Measurements from ENCODE around the gene ATF2. TPM values are rescaled to one million over a fixed set of nuclear protein-coding genes. Genes with fewer than 3 reads are reported as not detected.

Gene ATF2
- 31.6 and 54.2 TPM in 2 replicates for total RNA-seq

GRCh38 chr2:175167792-175168563 lies at the start of gene ATF2:
Gene ATF2 (minus strand): TSS chr2:175168203. CDS start chr2:175136443, 31,760 bp downstream.
- DNase-seq (ENCODE audit: low read depth, low spot score): peak; percentile 99

DNA sequence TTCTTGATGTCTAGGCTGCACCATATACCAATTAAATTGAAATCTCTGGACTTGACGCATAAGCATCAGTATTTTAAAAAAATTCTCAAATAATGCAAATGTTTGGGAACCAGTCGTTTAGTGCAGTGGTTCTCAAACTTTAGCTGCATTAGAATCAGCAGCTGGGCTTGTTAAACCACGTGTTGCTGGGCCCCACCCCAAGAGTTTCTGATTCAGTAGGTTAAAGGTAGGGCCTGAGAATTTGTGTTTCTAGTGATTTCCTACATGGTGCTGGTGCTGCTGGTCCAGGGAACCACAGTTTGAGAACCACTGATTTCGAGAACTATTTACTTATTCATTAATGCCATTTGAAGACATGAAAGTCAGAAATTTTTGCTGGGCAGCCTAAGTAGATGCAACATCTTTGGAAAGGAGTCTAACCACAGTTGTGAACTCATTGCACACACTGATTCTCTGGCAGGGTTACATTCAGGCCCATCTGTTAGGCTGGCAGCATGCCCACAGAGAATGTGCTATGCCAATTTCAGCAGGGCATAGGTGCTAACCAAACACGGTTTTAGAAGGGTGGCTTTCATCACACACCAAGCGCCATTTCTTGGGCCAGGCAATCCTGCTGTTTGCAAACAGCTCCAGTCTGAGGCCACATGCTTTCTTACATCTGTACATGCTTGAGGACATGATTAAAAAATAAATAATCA lies 39.9 kb upstream of the ATF2 start:
- no peak for DNase-seq (ENCODE audit: low read depth, low spot score)

- DNase-seq (ENCODE audit: low read depth, low spot score): no peak
Observed at GRCh38 chr2:175206866-175207265, 38.9 kb upstream of the ATF2 start.

DNA sequence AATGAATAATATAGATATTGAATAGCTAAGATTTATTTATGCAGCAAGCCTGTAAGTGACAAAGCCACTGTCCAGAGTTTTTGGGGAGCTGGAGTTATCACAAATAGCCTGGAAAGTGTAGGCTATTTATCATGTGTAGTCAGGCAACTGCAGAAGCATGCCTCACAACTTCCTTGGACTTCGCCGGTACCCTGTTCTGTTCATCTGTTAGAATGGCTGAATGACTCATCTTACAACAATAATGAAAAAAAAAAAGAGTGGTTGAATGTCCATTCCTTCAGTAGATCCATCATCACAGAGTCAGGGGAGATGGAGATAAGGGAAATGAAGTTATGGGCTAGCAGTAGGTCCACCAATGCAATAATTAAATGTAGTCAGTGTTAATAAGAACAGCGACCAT lies 37.5 kb upstream of the ATF2 start:
- no peak for DNase-seq (ENCODE audit: low read depth, low spot score)

DNA sequence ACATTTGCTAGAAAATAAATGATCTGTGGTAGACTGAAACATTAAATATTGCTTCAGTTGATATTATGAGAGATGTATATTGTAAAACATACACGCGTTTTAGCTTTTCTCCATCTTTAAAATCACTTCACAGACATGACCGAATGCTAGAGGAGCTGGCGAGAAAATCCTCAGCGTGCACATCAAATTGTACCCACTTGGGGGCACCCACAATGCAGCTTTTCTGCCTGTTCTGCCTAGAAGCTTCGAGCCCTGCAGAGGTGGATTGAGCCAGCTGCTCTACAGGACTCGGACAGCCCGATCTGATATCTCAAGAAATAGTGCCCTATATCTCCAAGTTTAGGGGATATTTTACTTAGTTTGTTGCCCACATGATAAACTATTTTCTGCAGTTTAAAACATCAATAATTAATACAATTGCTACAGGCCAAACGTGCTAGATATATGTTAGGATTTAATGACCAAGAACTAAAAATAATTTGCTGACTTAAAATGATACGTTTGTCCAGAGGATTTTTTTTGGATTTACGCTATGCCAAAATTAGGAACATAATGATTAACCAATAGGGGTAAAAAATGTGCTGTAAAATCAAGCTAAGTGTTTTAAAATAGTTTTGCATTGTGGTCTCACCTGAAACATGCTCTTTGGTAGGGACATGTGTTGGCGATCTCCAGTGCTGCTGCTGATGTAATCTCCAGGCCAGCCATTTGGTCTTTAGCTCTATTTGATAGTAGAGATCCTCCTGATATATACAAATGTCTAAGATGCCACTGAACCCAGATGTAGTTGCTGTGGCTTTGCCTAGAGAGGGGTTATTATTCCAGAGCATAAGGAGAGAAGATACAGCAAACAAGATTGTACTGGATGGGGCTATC lies 35.9 kb upstream of the ATF2 start:
- no peak for DNase-seq (ENCODE audit: low read depth, low spot score)

GRCh38 chr2:175195012-175195411 lies 27.0 kb upstream of the ATF2 start:
- no peak for DNase-seq (ENCODE audit: low read depth, low spot score)

GRCh38 chr2:175188761-175189160 lies 20.8 kb upstream of the ATF2 start:
- DNase-seq (ENCODE audit: low read depth, low spot score): no peak

- no peak for DNase-seq (ENCODE audit: low read depth, low spot score)
Observed at GRCh38 chr2:175187378-175187777, 19.4 kb upstream of the ATF2 start.

DNA sequence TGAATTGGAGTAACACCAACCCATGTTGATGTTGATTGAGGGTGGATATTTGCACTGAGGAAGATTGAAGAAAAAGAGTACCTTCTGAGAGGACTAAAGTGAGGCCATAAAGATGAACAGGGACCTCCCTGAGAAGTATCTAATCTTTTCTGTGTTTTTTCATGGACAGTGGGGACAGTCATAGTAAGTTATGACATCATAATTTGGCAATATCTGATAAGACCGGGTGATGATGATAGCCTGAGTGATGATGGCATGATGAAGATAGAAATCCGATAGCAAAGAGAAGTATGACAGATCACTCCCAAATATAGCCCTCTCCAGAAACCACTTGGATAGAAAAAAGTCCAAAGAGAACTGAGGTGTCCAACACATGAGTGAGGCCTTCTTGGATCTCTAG lies 15.7 kb upstream of the ATF2 start:
- DNase-seq (ENCODE audit: low read depth, low spot score): no peak

GRCh38 chr2:175181877-175182308 lies 13.9 kb upstream of the ATF2 start:
- no peak for DNase-seq (ENCODE audit: low read depth, low spot score)

- DNase-seq (ENCODE audit: low read depth, low spot score): peak; percentile 22
Observed at GRCh38 chr2:175181104-175181876, 13.3 kb upstream of the ATF2 start, which contains the start of gene ATP5MC3. Gene ATP5MC3 (minus strand): TSS chr2:175181710. CDS start chr2:175181393, 317 bp downstream.

- no peak for DNase-seq (ENCODE audit: low read depth, low spot score)
Observed at GRCh38 chr2:175180701-175181103, 12.7 kb upstream of the ATF2 start.

DNA sequence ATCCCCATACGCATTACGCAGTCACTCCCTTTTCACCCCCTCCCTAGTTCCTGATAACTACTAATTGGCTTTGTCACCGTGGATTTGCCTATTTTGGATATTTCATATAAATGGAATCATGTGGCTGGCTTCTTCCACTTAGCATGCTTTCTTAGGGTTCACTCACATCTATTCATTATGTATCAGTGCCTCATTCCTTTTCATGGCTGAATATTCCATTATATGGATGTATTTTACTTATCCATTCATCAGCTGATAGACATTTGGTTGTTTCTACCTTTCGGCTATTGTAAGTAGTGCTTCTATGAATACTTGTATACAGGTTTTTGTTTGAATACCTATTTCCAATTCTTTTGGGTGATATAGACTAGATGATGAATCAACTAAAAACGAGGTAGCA lies 8.6 kb upstream of the ATF2 start:
- no peak for DNase-seq (ENCODE audit: low read depth, low spot score)

GRCh38 chr2:175175896-175176295 lies 7.9 kb upstream of the ATF2 start:
- no peak for DNase-seq (ENCODE audit: low read depth, low spot score)

- DNase-seq (ENCODE audit: low read depth, low spot score): no peak
Observed at GRCh38 chr2:175175320-175175719, 7.3 kb upstream of the ATF2 start.

DNA sequence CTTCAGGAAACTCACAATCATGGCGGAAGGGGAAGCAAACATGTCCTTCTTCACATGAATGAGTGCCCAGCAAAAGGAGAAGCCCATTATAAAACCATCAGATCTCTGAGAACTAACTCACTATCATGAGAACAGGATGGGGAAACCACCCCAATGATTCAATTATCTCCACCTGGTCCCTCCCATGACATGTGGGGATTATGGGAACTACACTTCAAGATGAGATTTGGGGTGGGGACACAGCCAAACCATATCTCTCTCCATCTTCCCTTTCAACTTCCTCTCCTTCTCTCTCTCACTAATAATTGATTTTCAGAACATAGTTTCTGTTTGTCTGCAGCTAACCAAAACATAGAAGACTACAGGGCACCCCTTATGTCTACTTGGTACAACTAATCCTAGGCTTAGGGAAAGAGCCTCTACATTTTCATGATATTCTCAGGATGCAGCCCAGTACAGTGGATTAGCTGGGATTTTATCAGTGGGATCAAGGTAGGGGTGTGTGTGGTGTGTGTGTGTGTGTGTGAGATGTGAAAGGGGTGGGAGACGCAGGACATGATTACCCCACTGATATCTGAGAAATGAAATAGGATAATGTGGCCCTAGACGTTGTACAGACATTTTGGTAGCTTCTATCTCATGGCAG lies 2.8 kb upstream of the ATF2 start:
- DNase-seq (ENCODE audit: low read depth, low spot score): no peak

GRCh38 chr2:175169191-175169590 lies 1.2 kb upstream of the ATF2 start:
- DNase-seq (ENCODE audit: low read depth, low spot score): no peak

DNA sequence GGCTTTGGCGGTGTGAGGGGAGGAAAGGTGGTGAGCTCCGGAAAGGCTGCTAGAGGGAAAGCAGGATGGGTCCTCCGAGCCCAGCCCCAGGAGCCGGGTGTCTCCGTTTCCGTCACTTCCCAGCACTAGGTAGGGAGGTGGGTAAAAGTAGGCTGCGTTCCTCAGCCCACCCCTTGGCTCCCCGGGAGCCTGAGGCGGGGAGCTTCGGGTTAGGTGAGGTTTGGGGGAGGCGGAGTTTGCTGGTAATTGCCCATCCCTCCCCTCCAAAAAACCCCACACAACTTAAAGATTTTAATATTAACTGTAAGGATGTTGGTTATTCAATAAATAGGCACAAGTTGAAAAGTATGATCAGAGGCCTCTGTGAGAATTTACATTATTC lies 552 bp upstream of the ATF2 start:
- DNase-seq (ENCODE audit: low read depth, low spot score): no peak

DNA sequence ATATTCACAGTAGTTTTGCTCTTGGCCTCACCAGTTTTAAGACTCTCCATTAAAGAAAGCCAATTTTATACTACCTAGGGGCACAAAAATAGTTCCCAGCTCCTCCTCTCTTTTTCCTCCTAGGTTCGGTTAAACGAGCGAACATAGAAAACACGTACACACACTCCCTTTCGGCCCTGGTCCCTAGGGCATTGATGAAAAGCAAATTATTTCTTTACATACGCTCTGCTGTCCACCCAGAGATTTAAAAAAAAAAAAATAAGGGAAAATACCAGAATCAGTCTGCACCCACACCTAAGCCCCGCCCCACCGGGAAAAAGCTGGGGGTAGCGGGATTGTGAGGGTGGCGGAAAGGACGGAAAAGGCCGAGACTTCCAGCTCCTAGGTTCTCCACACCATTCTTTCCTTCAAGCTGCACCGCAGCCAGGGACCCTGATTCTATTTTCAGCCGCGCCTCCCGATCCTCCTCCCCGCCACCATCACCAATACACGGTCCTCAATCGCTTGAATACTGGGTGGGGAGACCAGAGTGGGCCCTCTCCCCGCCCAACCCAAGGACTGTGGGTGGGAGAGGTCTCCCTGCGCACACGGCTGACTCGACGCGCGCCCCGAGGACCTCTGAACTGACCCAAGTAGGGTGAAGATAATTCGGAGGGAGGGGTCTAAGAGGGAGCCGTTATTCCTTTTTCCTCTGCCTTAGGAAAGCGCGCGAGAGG lies 769 bp downstream of the ATF2 start:
- DNase-seq (ENCODE audit: low read depth, low spot score): no peak

Data from pulmonary artery endothelial cell (primary cell).